ENCODE data around the gene TPPP2.

The TPPP2 gene

DNA sequence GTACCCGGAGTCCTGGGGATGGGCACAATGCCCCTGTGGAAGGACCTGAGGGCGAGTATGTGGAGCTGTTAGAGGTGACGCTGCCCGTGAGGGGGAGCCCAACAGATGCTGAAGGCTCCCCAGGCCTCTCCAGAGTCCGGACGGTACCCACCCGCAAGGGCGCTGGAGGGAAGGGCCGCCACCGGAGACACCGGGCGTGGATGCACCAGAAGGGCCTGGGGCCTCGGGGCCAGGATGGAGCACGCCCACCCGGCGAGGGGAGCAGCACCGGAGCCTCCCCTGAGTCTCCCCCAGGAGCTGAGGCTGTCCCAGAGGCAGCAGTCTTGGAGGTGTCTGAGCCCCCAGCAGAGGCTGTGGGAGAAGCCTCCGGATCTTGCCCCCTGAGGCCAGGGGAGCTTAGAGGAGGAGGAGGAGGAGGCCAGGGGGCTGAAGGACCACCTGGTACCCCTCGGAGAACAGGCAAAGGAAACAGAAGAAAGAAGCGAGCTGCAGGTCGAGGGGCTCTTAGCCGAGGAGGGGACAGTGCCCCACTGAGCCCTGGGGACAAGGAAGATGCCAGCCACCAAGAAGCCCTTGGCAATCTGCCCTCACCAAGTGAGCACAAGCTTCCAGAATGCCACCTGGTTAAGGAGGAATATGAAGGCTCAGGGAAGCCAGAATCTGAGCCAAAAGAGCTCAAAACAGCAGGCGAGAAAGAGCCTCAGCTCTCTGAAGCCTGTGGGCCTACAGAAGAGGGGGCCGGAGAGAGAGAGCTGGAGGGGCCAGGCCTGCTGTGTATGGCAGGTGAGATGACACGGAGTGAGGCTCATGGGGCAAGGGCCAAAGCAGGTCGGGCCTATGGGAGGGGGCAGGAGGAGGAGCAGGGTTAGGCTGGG is 44.6 kb downstream of the TPPP2 start:
- Histone ChIP-seq H3K27me3 (ENCODE audit: insufficient read depth, low read length) (0 out of 2 replicates have a peak, but pooled peaks cover 2% of the 10 kb centered on the region), H3K9me3 (ENCODE audit: low read length) (no peaks in the 10 kb centered on the region), H3F3A (ENCODE audit: insufficient read depth, low read length) (no peaks in the 10 kb centered on the region), H2AFZ (ENCODE audit: low read length) (no peak overlapping the region), H3K9ac (ENCODE audit: low read length) (no peak overlapping the region), H3K27ac (ENCODE audit: low read depth, low read length, poor library complexity, severe bottlenecking) (no peak overlapping the region), H4K20me1 (ENCODE audit: insufficient read depth, low read length) (no peaks in the 10 kb centered on the region), H3K4me3 (ENCODE audit: low read depth, low read length, poor library complexity, severe bottlenecking) (no peak overlapping the region), H3K4me1 (ENCODE audit: insufficient read depth, low read length, severe bottlenecking) (peaks cover 20% of the 10 kb centered on the region), H3K79me2 (ENCODE audit: insufficient read depth, low read length) (no peaks in the 10 kb centered on the region), H3K9me2 (ENCODE audit: low read depth, low read length) (no peaks in the 10 kb centered on the region), H3K36me3 (ENCODE audit: insufficient read depth, low read length) (no peaks in the 10 kb centered on the region), H3K4me2 (ENCODE audit: low read length) (no peak overlapping the region)
- TF ChIP-seq, protein P1, sequence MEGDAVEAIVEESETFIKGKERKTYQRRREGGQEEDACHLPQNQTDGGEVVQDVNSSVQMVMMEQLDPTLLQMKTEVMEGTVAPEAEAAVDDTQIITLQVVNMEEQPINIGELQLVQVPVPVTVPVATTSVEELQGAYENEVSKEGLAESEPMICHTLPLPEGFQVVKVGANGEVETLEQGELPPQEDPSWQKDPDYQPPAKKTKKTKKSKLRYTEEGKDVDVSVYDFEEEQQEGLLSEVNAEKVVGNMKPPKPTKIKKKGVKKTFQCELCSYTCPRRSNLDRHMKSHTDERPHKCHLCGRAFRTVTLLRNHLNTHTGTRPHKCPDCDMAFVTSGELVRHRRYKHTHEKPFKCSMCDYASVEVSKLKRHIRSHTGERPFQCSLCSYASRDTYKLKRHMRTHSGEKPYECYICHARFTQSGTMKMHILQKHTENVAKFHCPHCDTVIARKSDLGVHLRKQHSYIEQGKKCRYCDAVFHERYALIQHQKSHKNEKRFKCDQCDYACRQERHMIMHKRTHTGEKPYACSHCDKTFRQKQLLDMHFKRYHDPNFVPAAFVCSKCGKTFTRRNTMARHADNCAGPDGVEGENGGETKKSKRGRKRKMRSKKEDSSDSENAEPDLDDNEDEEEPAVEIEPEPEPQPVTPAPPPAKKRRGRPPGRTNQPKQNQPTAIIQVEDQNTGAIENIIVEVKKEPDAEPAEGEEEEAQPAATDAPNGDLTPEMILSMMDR (IDR thresholded peaks at IDR 0.05; ENCODE audit: low read length), result no peak
- no peak for TF ChIP-seq EZH2 (IDR thresholded peaks at IDR 0.05; ENCODE audit: borderline replicate concordance, low read length)

DNA sequence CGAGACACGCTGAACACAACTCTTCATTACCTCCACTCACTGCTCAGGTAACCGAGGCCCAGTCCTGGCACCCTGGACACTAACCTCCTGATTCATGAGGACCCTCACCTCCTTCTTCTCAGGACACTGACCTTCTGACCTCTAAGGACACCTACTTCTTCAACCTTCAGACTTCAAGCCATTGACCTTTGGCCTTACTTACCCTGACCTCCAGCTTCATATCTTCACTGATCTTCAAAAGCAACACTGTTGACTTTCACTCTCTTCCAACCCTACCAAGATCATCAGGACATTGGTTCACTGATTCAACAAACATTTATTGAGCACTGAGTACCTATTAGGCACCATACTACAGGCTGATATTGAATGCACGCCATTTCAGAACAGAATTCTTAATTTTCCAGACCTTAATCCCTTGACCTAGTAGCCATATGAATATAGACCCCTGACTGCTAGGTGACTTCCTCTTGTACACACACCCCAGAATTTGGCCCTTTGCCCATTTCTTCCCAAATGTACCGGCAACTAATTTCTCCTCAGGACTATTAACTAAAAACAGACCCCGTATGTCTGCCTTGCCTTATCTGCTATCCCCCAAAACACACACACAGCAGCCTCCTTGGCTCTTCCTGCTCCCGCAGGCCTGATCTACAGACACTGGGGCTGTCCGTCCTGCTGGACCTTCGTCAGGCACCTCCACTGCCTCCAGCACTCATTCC is 45.9 kb downstream of the TPPP2 start:
- Histone ChIP-seq H3K9me3 (ENCODE audit: low read length) (no peaks in the 10 kb centered on the region), H3K9ac (ENCODE audit: low read length) (no peak overlapping the region), H3K4me3 (ENCODE audit: low read depth, low read length, poor library complexity, severe bottlenecking) (no peak overlapping the region), H3K27me3 (ENCODE audit: insufficient read depth, low read length) (no peaks in the 10 kb centered on the region), H3F3A (ENCODE audit: insufficient read depth, low read length) (no peaks in the 10 kb centered on the region), H3K36me3 (ENCODE audit: insufficient read depth, low read length) (no peaks in the 10 kb centered on the region), H2AFZ (ENCODE audit: low read length) (no peak overlapping the region), H3K27ac (ENCODE audit: low read depth, low read length, poor library complexity, severe bottlenecking) (no peak overlapping the region), H4K20me1 (ENCODE audit: insufficient read depth, low read length) (no peaks in the 10 kb centered on the region), H3K9me2 (ENCODE audit: low read depth, low read length) (no peaks in the 10 kb centered on the region), H3K4me2 (ENCODE audit: low read length) (no peak overlapping the region), H3K4me1 (ENCODE audit: insufficient read depth, low read length, severe bottlenecking) (peaks cover 10% of the 10 kb centered on the region), H3K79me2 (ENCODE audit: insufficient read depth, low read length) (no peaks in the 10 kb centered on the region)
- TF ChIP-seq, protein P1 (IDR thresholded peaks at IDR 0.05; ENCODE audit: low read length), result no peak
- no peak for TF ChIP-seq EZH2 (IDR thresholded peaks at IDR 0.05; ENCODE audit: borderline replicate concordance, low read length)

DNA sequence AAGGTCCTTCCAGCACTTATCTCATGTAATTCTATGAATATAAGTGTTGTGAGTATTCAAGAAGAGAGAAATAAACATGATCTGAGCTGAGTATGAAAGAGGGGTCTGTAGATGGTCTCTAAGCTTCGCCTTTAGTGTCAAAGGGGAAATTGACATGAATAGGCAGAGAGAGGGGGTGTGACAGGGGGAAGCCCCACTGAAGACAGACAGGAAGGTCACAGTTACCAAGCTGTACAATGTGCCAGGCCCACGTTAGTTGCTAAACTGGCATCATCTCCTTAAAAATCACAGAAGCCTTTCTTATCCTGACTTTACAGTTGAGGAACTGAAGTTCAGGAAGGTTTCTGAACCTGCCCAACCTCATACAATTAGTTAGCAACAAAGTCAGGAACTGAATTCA is 47.7 kb downstream of the TPPP2 start:
- no peaks in the 10 kb centered on the region for H3K4me1 ChIP-seq (ENCODE audit: insufficient read depth, low read length, severe bottlenecking)
- TF ChIP-seq EZH2 (IDR thresholded peaks at IDR 0.05; ENCODE audit: borderline replicate concordance, low read length), result no peak
- TF ChIP-seq, protein P1 (IDR thresholded peaks at IDR 0.05; ENCODE audit: low read length), result no peak
- H3K27me3 ChIP-seq (ENCODE audit: insufficient read depth, low read length), result peaks cover 6% of the 10 kb centered on the region; the same call in 1 of the 2 replicates
- H3K9ac ChIP-seq (ENCODE audit: low read length), result no peak overlapping the region
- no peaks in the 10 kb centered on the region for H3K36me3 ChIP-seq (ENCODE audit: insufficient read depth, low read length)
- no peaks in the 10 kb centered on the region for H3F3A ChIP-seq (ENCODE audit: insufficient read depth, low read length)
- no peaks in the 10 kb centered on the region for H3K9me3 ChIP-seq (ENCODE audit: low read length)
- H3K4me2 ChIP-seq (ENCODE audit: low read length), result no peak overlapping the region
- no peak overlapping the region for H3K4me3 ChIP-seq (ENCODE audit: low read depth, low read length, poor library complexity, severe bottlenecking)
- no peak overlapping the region for H3K27ac ChIP-seq (ENCODE audit: low read depth, low read length, poor library complexity, severe bottlenecking)
- no peaks in the 10 kb centered on the region for H4K20me1 ChIP-seq (ENCODE audit: insufficient read depth, low read length)
- H3K9me2 ChIP-seq (ENCODE audit: low read depth, low read length), result no peaks in the 10 kb centered on the region
- H2AFZ ChIP-seq (ENCODE audit: low read length), result no peak overlapping the region
- no peaks in the 10 kb centered on the region for H3K79me2 ChIP-seq (ENCODE audit: insufficient read depth, low read length)

Data from OCI-LY1 (cell line).